H9 (cell line): ENCODE measurements around the gene ALDH1A2. TPM values are rescaled to one million over a fixed set of nuclear protein-coding genes. Genes with fewer than 3 reads are reported as not detected.

Source experiments
- DNase-seq: peaks from one replicate; pipeline ENCODE4 v3.0.0-alpha.2; 2017
- H2AFZ ChIP-seq: one replicate; pipeline ENCODE4 v1.6.1; 2013; ENCODE audit warnings: mild to moderate bottlenecking, low read length, control low read depth, moderate library complexity
- H2AK5ac ChIP-seq: 2 replicates; pipeline ENCODE4 v1.6.1; 2013; ENCODE audit warnings: low read length, control low read depth, mixed read lengths; ENCODE audit not compliant: insufficient read length
- H2BK120ac ChIP-seq: one replicate; pipeline ENCODE4 v1.6.1; 2013; ENCODE audit warnings: low read depth, mild to moderate bottlenecking, low read length, control low read depth, inconsistent platforms; ENCODE audit not compliant: poor library complexity, severe bottlenecking
- H2BK12ac ChIP-seq: 2 replicates; pipeline ENCODE4 v1.6.1; 2013; ENCODE audit warnings: low read length, control low read depth, mixed read lengths, low read depth; ENCODE audit not compliant: insufficient read length
- H2BK15ac ChIP-seq: 2 replicates; pipeline ENCODE4 v1.6.1; 2013; ENCODE audit warnings: low read depth, low read length, control low read depth
- H2BK20ac ChIP-seq: one replicate; pipeline ENCODE4 v1.6.1; 2013; ENCODE audit warnings: low read depth, mild to moderate bottlenecking, low read length, control low read depth, inconsistent platforms; ENCODE audit not compliant: poor library complexity, severe bottlenecking
- H2BK5ac ChIP-seq: 2 replicates; pipeline ENCODE4 v1.6.1; 2013; ENCODE audit warnings: low read length, control low read depth, mixed read lengths; ENCODE audit not compliant: insufficient read length
- H3K14ac ChIP-seq: 2 replicates; pipeline ENCODE4 v1.6.1; 2013; ENCODE audit warnings: low read length, control low read depth; ENCODE audit not compliant: insufficient read depth
- H3K18ac ChIP-seq: 2 replicates; pipeline ENCODE4 v1.6.1; 2013; ENCODE audit warnings: low read depth, mild to moderate bottlenecking, mixed read lengths, low read length, control low read depth; ENCODE audit not compliant: insufficient read length
- H3K23ac ChIP-seq: 2 replicates; pipeline ENCODE4 v1.6.1; 2013; ENCODE audit warnings: low read length, control low read depth, mixed read lengths, low read depth; ENCODE audit not compliant: insufficient read length
- H3K23me2 ChIP-seq: 2 replicates; pipeline ENCODE4 v1.6.1; 2013; ENCODE audit warnings: low read depth, mild to moderate bottlenecking, mixed read lengths, low read length, control low read depth; ENCODE audit not compliant: insufficient read length, poor library complexity, severe bottlenecking
- H3K27ac ChIP-seq: 2 replicates; pipeline ENCODE4 v1.5.1; 2013; ENCODE audit warnings: low read length, control low read depth, mixed read lengths, low read depth; ENCODE audit not compliant: insufficient read length
- H3K27me3 ChIP-seq: 2 replicates; pipeline ENCODE4 v1.6.1; 2013; ENCODE audit warnings: low read length, control low read depth, inconsistent platforms; ENCODE audit not compliant: insufficient read depth
- H3K4ac ChIP-seq: 2 replicates; pipeline ENCODE4 v1.6.1; 2013; ENCODE audit warnings: low read depth, mild to moderate bottlenecking, control low read depth, inconsistent platforms, low read length, moderate library complexity
- H3K4me1 ChIP-seq: 2 replicates; pipeline ENCODE4 v1.6.1; 2013; ENCODE audit warnings: low read length, control low read depth, inconsistent platforms; ENCODE audit not compliant: insufficient read depth
- H3K4me2 ChIP-seq: 2 replicates; pipeline ENCODE4 v1.6.1; 2013; ENCODE audit warnings: low read length, control low read depth, mixed read lengths; ENCODE audit not compliant: insufficient read length, insufficient read depth
- H3K56ac ChIP-seq: 2 replicates; pipeline ENCODE4 v1.6.1; 2013; ENCODE audit warnings: low read depth, mild to moderate bottlenecking, mixed read lengths, low read length, control low read depth; ENCODE audit not compliant: insufficient read length
- H3K79me1 ChIP-seq: 2 replicates; pipeline ENCODE4 v1.6.1; 2013; ENCODE audit warnings: low read depth, mild to moderate bottlenecking, moderate library complexity, low read length, control low read depth, inconsistent platforms; ENCODE audit not compliant: insufficient read depth, poor library complexity, severe bottlenecking
- H3K79me2 ChIP-seq: 2 replicates; pipeline ENCODE4 v1.6.1; 2013; ENCODE audit warnings: low read length, control low read depth, inconsistent platforms; ENCODE audit not compliant: insufficient read depth
- H3K9ac ChIP-seq: 2 replicates; pipeline ENCODE4 v1.6.1; 2013; ENCODE audit warnings: low read length, control low read depth, mixed read lengths; ENCODE audit not compliant: insufficient read length; ENCODE audit errors: extremely low read depth
- H3K9me3 ChIP-seq: one replicate; pipeline ENCODE4 v1.6.1; 2013; ENCODE audit warnings: low read depth, low read length, inconsistent platforms; ENCODE audit not compliant: control insufficient read depth
- H3T11ph ChIP-seq: one replicate; pipeline ENCODE4 v1.6.1; 2013; ENCODE audit warnings: mild to moderate bottlenecking, low read length, control low read depth, inconsistent platforms
- H4K20me1 ChIP-seq: one replicate; pipeline ENCODE4 v1.6.1; 2013; ENCODE audit not compliant: control insufficient read depth, insufficient read length, insufficient read depth
- H4K5ac ChIP-seq: 2 replicates; pipeline ENCODE4 v1.6.1; 2013; ENCODE audit warnings: low read depth, mild to moderate bottlenecking, mixed read lengths, low read length, control low read depth; ENCODE audit not compliant: insufficient read length
- H4K8ac ChIP-seq: replicated peaks from 2 replicates; pipeline ENCODE4 v1.6.1; 2013; ENCODE audit warnings: low read length, control low read depth, mixed read lengths, low read depth; ENCODE audit not compliant: insufficient read length
- H4K91ac ChIP-seq: 2 replicates; pipeline ENCODE4 v1.6.1; 2013; ENCODE audit warnings: low read depth, mild to moderate bottlenecking, moderate library complexity, mixed read lengths, low read length, control low read depth; ENCODE audit not compliant: insufficient read length
- H3K27ac Mint-ChIP-seq, 3 experiments: 2 replicates in 2 of 3; 3 replicates in 1 of 3; pipeline ENCODE4 v1.8.0; 2020 to 2021; ENCODE audit warnings: mixed read lengths in 3 of 3, mild to moderate bottlenecking in 1 of 3, moderate library complexity in 1 of 3
- H3K27me3 Mint-ChIP-seq: 2 replicates; pipeline ENCODE4 v1.8.0; 2021; ENCODE audit warnings: low read depth, mild to moderate bottlenecking, moderate library complexity, mixed read lengths
- H3K36me3 Mint-ChIP-seq, 3 experiments: 2 replicates in 2 of 3; 3 replicates in 1 of 3; pipeline ENCODE4 v1.8.0; 2020 to 2021; ENCODE audit warnings: low read depth in 3 of 3, mixed read lengths in 3 of 3; ENCODE audit not compliant: insufficient read depth in 1 of 3
- H3K4me1 Mint-ChIP-seq, 2 experiments: 2 replicates each; pipeline ENCODE4 v1.8.0; 2020; ENCODE audit warnings: mixed read lengths in 2 of 2
- H3K4me3 Mint-ChIP-seq, 2 experiments: 2 replicates in 1 of 2; 3 replicates in 1 of 2; pipeline ENCODE4 v1.8.0; 2020 to 2021; ENCODE audit warnings: mild to moderate bottlenecking in 2 of 2, mixed read lengths in 2 of 2, moderate library complexity in 1 of 2
- H3K9me3 Mint-ChIP-seq, 2 experiments: 2 replicates in 1 of 2; 3 replicates in 1 of 2; pipeline ENCODE4 v1.8.0; 2020; ENCODE audit warnings: mild to moderate bottlenecking in 2 of 2, mixed read lengths in 2 of 2, moderate library complexity in 1 of 2
- total RNA-seq: library from RNA; stranded (reverse); gene quantifications from 2 replicates; pipeline ENCODE4 v1.2.1, GENCODE V29; 2021
- TF ChIP-seq, protein P1 (sequence below): fragments of 200-600 bp; sonication (generic); conservative IDR thresholded peaks from 3 replicates; pipeline ENCODE4 v1.8.0; 2021; ENCODE audit warnings: antibody characterized with exemption, mild to moderate bottlenecking

The ALDH1A2 gene
- total RNA-seq, 1 experiment from 2014 or later: 0.72 TPM

DNA sequence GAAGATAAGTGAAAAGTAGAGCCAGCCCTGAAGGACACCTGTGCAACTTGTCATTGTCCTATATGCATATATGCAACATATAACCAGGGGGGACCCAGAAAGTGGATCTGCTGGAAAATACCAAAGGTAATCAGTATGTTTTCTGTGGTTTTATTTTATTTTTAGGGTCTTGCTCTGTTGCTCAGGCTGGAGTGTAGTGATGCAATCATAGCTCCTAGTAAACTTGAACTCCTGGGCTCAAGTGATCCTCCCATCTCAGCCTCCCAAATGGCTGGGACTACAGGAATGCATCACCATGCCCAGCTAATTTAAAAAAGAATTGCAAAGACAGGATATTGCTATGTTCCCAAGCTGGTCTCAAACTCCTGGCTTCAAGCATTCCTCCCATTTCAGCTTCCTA lies 18.0 kb upstream of the ALDH1A2 start:
- no peak overlapping the region for H2BK15ac ChIP-seq
- no peak overlapping the region for H2BK20ac ChIP-seq
- peaks cover 5% of the 10 kb centered on the region; the same call in 1 of the 2 replicates for H3K4me1 ChIP-seq
- no peaks in the 10 kb centered on the region for H3K9me3 Mint-ChIP-seq
- TF ChIP-seq, protein P1, sequence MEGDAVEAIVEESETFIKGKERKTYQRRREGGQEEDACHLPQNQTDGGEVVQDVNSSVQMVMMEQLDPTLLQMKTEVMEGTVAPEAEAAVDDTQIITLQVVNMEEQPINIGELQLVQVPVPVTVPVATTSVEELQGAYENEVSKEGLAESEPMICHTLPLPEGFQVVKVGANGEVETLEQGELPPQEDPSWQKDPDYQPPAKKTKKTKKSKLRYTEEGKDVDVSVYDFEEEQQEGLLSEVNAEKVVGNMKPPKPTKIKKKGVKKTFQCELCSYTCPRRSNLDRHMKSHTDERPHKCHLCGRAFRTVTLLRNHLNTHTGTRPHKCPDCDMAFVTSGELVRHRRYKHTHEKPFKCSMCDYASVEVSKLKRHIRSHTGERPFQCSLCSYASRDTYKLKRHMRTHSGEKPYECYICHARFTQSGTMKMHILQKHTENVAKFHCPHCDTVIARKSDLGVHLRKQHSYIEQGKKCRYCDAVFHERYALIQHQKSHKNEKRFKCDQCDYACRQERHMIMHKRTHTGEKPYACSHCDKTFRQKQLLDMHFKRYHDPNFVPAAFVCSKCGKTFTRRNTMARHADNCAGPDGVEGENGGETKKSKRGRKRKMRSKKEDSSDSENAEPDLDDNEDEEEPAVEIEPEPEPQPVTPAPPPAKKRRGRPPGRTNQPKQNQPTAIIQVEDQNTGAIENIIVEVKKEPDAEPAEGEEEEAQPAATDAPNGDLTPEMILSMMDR: no peak
- H3K56ac ChIP-seq: no peak overlapping the region
- no peak for DNase-seq
- peaks cover 9 to 13% of the 10 kb centered on the region in 2 experiments for H3K4me1 Mint-ChIP-seq
- no peaks in the 10 kb centered on the region; the same call in none of the 2 replicates for H3K27me3 Mint-ChIP-seq
- no peak overlapping the region for H2AFZ ChIP-seq
- H4K5ac ChIP-seq: no peak overlapping the region
- no peak overlapping the region for H4K91ac ChIP-seq
- no peak overlapping the region for H3K23ac ChIP-seq
- H3K14ac ChIP-seq: no peak overlapping the region
- H3K27ac Mint-ChIP-seq: no peak overlapping the region; a peak in 1 of 7 replicates
- H3K27me3 ChIP-seq: no peaks in the 10 kb centered on the region
- H3K27ac ChIP-seq: no peak overlapping the region
- no peaks in the 10 kb centered on the region for H3K79me1 ChIP-seq
- H2BK12ac ChIP-seq: no peak overlapping the region
- no peak overlapping the region for H3K4ac ChIP-seq
- no peak overlapping the region for H2AK5ac ChIP-seq
- H3K9ac ChIP-seq: no peak overlapping the region
- H3K4me3 Mint-ChIP-seq: no peak overlapping the region
- H4K8ac ChIP-seq: no peak overlapping the region
- H4K20me1 ChIP-seq: no peaks in the 10 kb centered on the region
- H3K23me2 ChIP-seq: no peaks in the 10 kb centered on the region
- no peaks in the 10 kb centered on the region for H3K9me3 ChIP-seq
- H3T11ph ChIP-seq: no peak overlapping the region
- no peak overlapping the region for H3K18ac ChIP-seq
- no peak overlapping the region for H2BK5ac ChIP-seq
- H2BK120ac ChIP-seq: no peak overlapping the region
- no peaks in the 10 kb centered on the region for H3K79me2 ChIP-seq
- no peaks in the 10 kb centered on the region for H3K36me3 Mint-ChIP-seq
- H3K4me2 ChIP-seq: no peak overlapping the region
